HEK293 (cell line): ENCODE measurements around the gene RNF217.

Source experiments
- CTCF ChIA-PET: fragments of 350-600 bp; formaldehyde crosslinking; extraction: SDS; loops from one replicate; lab custom pipeline; 2021; ENCODE audit warnings: antibody characterized with exemption; lab: Yijun Ruan, JAX
- POLR2A ChIA-PET: fragments of 300-600 bp; formaldehyde crosslinking; extraction: SDS; loops from one replicate; lab custom pipeline; 2020; ENCODE audit warnings: antibody characterized with exemption, inconsistent platforms; lab: Yijun Ruan, JAX
- H3K27ac ChIP-seq: fragments of 200-500 bp; sonication (Bioruptor generic); 2 replicates; pipeline ENCODE4 v1.5.1; 2014; ENCODE audit warnings: low read depth, low read length, control low read depth, inconsistent platforms; ENCODE audit errors: extremely low read depth
- H3K36me3 ChIP-seq, 2 experiments: fragments of 200-500 bp in 1 of 2; sonication (Bioruptor generic) in 1 of 2; 1 replicate in 1 of 2; 2 replicates in 1 of 2; pipeline ENCODE4 v1.5.1; 2014 to 2017; ENCODE audit warnings: inconsistent platforms in 2 of 2, low read length in 2 of 2; ENCODE audit not compliant: control insufficient read depth in 2 of 2, insufficient read depth in 1 of 2
- H3K4me1 ChIP-seq: fragments of 200-500 bp; sonication (Bioruptor generic); 2 replicates; pipeline ENCODE4 v1.5.1; 2014; ENCODE audit warnings: mild to moderate bottlenecking, low read length, inconsistent platforms; ENCODE audit not compliant: control insufficient read depth, insufficient read depth
- H3K4me3 ChIP-seq: 2 replicates; pipeline ENCODE4 v1.5.1; 2011; ENCODE audit warnings: low read depth, mild to moderate bottlenecking, control low read depth, low read length, moderate library complexity
- H3K9me3 ChIP-seq: fragments of 200-500 bp; sonication (Bioruptor generic); 2 replicates; pipeline ENCODE4 v1.5.1; 2014; ENCODE audit warnings: low read depth, low read length, inconsistent platforms; ENCODE audit not compliant: control insufficient read depth, insufficient read depth
- FEZF1 ChIP-seq: fragments of 450-650 bp; formaldehyde crosslinking; IDR thresholded peaks from 2 replicates; pipeline ENCODE4 v1.5.1; 2016; ENCODE audit warnings: missing biosample characterization, missing genetic modification characterization
- GLI2 ChIP-seq: fragments of 450-650 bp; formaldehyde crosslinking; IDR thresholded peaks from 2 replicates; pipeline ENCODE4; 2017; ENCODE audit warnings: missing biosample characterization, missing genetic modification characterization, low read depth, borderline replicate concordance
- IKZF3 ChIP-seq: fragments of 450-650 bp; IDR thresholded peaks from 2 replicates; pipeline ENCODE4 v1.5.0; 2018; ENCODE audit warnings: missing biosample characterization, mild to moderate bottlenecking, missing genetic modification characterization, moderate library complexity
- KLF1 ChIP-seq: fragments of 450-650 bp; formaldehyde crosslinking; IDR thresholded peaks from 2 replicates; pipeline ENCODE4 v1.5.1; 2016; ENCODE audit warnings: missing biosample characterization, missing genetic modification characterization
- PRDM6 ChIP-seq: fragments of 450-650 bp; formaldehyde crosslinking; IDR thresholded peaks from 2 replicates; pipeline ENCODE4 v1.5.1; 2017; ENCODE audit warnings: missing biosample characterization, missing genetic modification characterization
- SCRT1 ChIP-seq: fragments of 450-650 bp; formaldehyde crosslinking; IDR thresholded peaks from 2 replicates; pipeline ENCODE4 v1.5.1; 2016; ENCODE audit warnings: missing biosample characterization, missing genetic modification characterization, borderline replicate concordance
- ZBTB11 ChIP-seq: fragments of 450-650 bp; formaldehyde crosslinking; conservative IDR thresholded peaks from 2 replicates; pipeline ENCODE4 v1.5.1; 2016; ENCODE audit warnings: low read depth, missing biosample characterization, missing genetic modification characterization
- ZBTB17 ChIP-seq: fragments of 450-650 bp; formaldehyde crosslinking; IDR thresholded peaks from 2 replicates; pipeline ENCODE4 v1.5.1; 2016; ENCODE audit warnings: missing biosample characterization, missing genetic modification characterization
- ZBTB8A ChIP-seq: fragments of 450-650 bp; formaldehyde crosslinking; IDR thresholded peaks from 2 replicates; pipeline ENCODE4 v1.5.1; 2016; ENCODE audit warnings: missing biosample characterization, missing genetic modification characterization
- ZFP37 ChIP-seq: fragments of 450-650 bp; formaldehyde crosslinking; IDR thresholded peaks from 2 replicates; pipeline ENCODE4 v1.5.1; 2016; ENCODE audit warnings: missing biosample characterization, missing genetic modification characterization
- ZNF132 ChIP-seq: fragments of 450-650 bp; formaldehyde crosslinking; IDR thresholded peaks from 2 replicates; pipeline ENCODE4 v1.5.1; 2017; ENCODE audit warnings: missing biosample characterization, missing genetic modification characterization, borderline replicate concordance
- ZNF133 ChIP-seq: fragments of 450-650 bp; formaldehyde crosslinking; IDR thresholded peaks from 2 replicates; pipeline ENCODE4 v1.5.1; 2016; ENCODE audit warnings: missing biosample characterization, missing genetic modification characterization
- ZNF16 ChIP-seq: fragments of 450-650 bp; formaldehyde crosslinking; IDR thresholded peaks from 2 replicates; pipeline ENCODE4 v1.5.1; 2016; ENCODE audit warnings: low read depth, missing biosample characterization, missing genetic modification characterization
- ZNF266 ChIP-seq: fragments of 450-650 bp; formaldehyde crosslinking; IDR thresholded peaks from 2 replicates; pipeline ENCODE4 v1.5.1; 2016; ENCODE audit warnings: missing biosample characterization, missing genetic modification characterization, low read depth
- ZNF292 ChIP-seq: fragments of 450-650 bp; formaldehyde crosslinking; IDR thresholded peaks from 2 replicates; pipeline ENCODE4 v1.5.1; 2016; ENCODE audit warnings: low read depth, missing biosample characterization, missing genetic modification characterization, borderline replicate concordance
- ZNF335 ChIP-seq: fragments of 450-650 bp; formaldehyde crosslinking; conservative IDR thresholded peaks from 2 replicates; pipeline ENCODE4 v1.5.1; 2016; ENCODE audit warnings: missing biosample characterization, missing genetic modification characterization
- ZNF37A ChIP-seq: fragments of 450-650 bp; IDR thresholded peaks from 2 replicates; pipeline ENCODE4 v1.5.1; 2018; ENCODE audit warnings: missing biosample characterization, missing genetic modification characterization
- ZNF394 ChIP-seq: fragments of 450-650 bp; formaldehyde crosslinking; IDR thresholded peaks from 2 replicates; pipeline ENCODE4 v1.5.1; 2016; ENCODE audit warnings: missing biosample characterization, missing genetic modification characterization, mild to moderate bottlenecking, moderate library complexity, borderline replicate concordance
- ZNF433 ChIP-seq: fragments of 450-650 bp; formaldehyde crosslinking; IDR thresholded peaks from 2 replicates; pipeline ENCODE4 v1.5.1; 2016; ENCODE audit warnings: missing biosample characterization, missing genetic modification characterization, low read depth
- ZNF510 ChIP-seq: fragments of 450-650 bp; formaldehyde crosslinking; IDR thresholded peaks from 2 replicates; pipeline ENCODE4 v1.5.1; 2018; ENCODE audit warnings: mild to moderate bottlenecking, missing genetic modification characterization, missing biosample characterization; ENCODE audit not compliant: insufficient replicate concordance
- ZNF514 ChIP-seq: fragments of 450-650 bp; formaldehyde crosslinking; IDR thresholded peaks from 2 replicates; pipeline ENCODE4 v1.5.1; 2016; ENCODE audit warnings: missing biosample characterization, missing genetic modification characterization
- ZNF558 ChIP-seq: fragments of 450-650 bp; formaldehyde crosslinking; IDR thresholded peaks from 2 replicates; pipeline ENCODE4 v1.5.1; 2016; ENCODE audit warnings: missing biosample characterization, missing genetic modification characterization
- ZNF561 ChIP-seq: fragments of 450-650 bp; IDR thresholded peaks from 2 replicates; pipeline ENCODE4 v1.5.1; 2018; ENCODE audit warnings: missing biosample characterization, missing genetic modification characterization, borderline replicate concordance
- ZNF571 ChIP-seq: fragments of 450-650 bp; formaldehyde crosslinking; IDR thresholded peaks from 2 replicates; pipeline ENCODE4 v1.5.0; 2017; ENCODE audit warnings: missing biosample characterization, missing genetic modification characterization
- ZNF623 ChIP-seq: fragments of 450-650 bp; formaldehyde crosslinking; IDR thresholded peaks from 2 replicates; pipeline ENCODE4 v1.5.1; 2016; ENCODE audit warnings: missing biosample characterization, missing genetic modification characterization
- ZNF626 ChIP-seq: fragments of 450-650 bp; sonication (Bioruptor Pico); formaldehyde crosslinking; IDR thresholded peaks from 2 replicates; pipeline ENCODE4 v1.5.1; 2018; ENCODE audit warnings: missing biosample characterization, missing genetic modification characterization, inconsistent platforms
- ZNF658 ChIP-seq: fragments of 450-650 bp; formaldehyde crosslinking; IDR thresholded peaks from 2 replicates; pipeline ENCODE4; 2016; ENCODE audit warnings: missing biosample characterization, missing genetic modification characterization
- ZNF660 ChIP-seq: fragments of 450-650 bp; IDR thresholded peaks from 2 replicates; pipeline ENCODE4 v1.5.1; 2018; ENCODE audit warnings: missing biosample characterization, mild to moderate bottlenecking, missing genetic modification characterization
- ZNF677 ChIP-seq: fragments of 450-650 bp; IDR thresholded peaks from 2 replicates; pipeline ENCODE4 v1.5.0; 2018; ENCODE audit warnings: missing biosample characterization, mild to moderate bottlenecking, missing genetic modification characterization, moderate library complexity
- ZNF692 ChIP-seq: fragments of 450-650 bp; formaldehyde crosslinking; IDR thresholded peaks from 2 replicates; pipeline ENCODE4 v1.5.1; 2016; ENCODE audit warnings: missing biosample characterization, missing genetic modification characterization
- ZNF776 ChIP-seq: fragments of 450-650 bp; formaldehyde crosslinking; IDR thresholded peaks from 2 replicates; pipeline ENCODE4 v1.5.0; 2017; ENCODE audit warnings: missing biosample characterization, missing genetic modification characterization, borderline replicate concordance
- ZNF792 ChIP-seq: fragments of 450-650 bp; formaldehyde crosslinking; IDR thresholded peaks from 2 replicates; pipeline ENCODE4 v1.5.1; 2016; ENCODE audit warnings: missing biosample characterization, missing genetic modification characterization
- ZNF843 ChIP-seq: fragments of 450-650 bp; formaldehyde crosslinking; IDR thresholded peaks from 2 replicates; pipeline ENCODE4 v1.5.1; 2016; ENCODE audit warnings: missing biosample characterization, missing genetic modification characterization
- ZSCAN30 ChIP-seq: fragments of 450-650 bp; IDR thresholded peaks from 2 replicates; pipeline ENCODE4 v1.5.1; 2018; ENCODE audit warnings: missing biosample characterization, mild to moderate bottlenecking, missing genetic modification characterization, moderate library complexity
- ZXDB ChIP-seq: fragments of 450-650 bp; formaldehyde crosslinking; IDR thresholded peaks from 2 replicates; pipeline ENCODE4 v1.5.1; 2016; ENCODE audit warnings: missing biosample characterization, missing genetic modification characterization

RNF217 gene

GRCh38 chr6:125104425-125104824 is 142.2 kb downstream of the RNF217 start:
- ChIA-PET CTCF (interaction anchor here (0.9 kb wide), 1 partner anchor 10 kb away, joined by 12 read pairs; no protein-coding TSS in a partner anchor), POLR2A (no interaction called here)
- H3K27ac ChIP-seq = no peak overlapping the region; the same call in 1 of the 2 replicates
- peak; percentile 59 for TF ChIP-seq ZBTB11 (tag by site-specific recombination)
- peak; percentile 85 for TF ChIP-seq ZSCAN30 (tag by site-specific recombination)
- TF ChIP-seq ZNF677 (tag by site-specific recombination) = no peak
- TF ChIP-seq ZNF843 (tag by site-specific recombination) = 0 out of 2 replicates have a peak, but pooled peaks have one; percentile 31
- no peak for TF ChIP-seq ZNF571 (tag by site-specific recombination)
- no peak for TF ChIP-seq ZNF626
- no peak for TF ChIP-seq ZNF132 (tag by site-specific recombination)
- no peak for TF ChIP-seq ZNF16 (tag by site-specific recombination)
- no peak for TF ChIP-seq ZNF792 (tag by site-specific recombination)
- TF ChIP-seq ZBTB17 (tag by site-specific recombination) = peak; percentile 79
- peak; percentile 61; the same call in 1 of the 2 replicates for TF ChIP-seq ZNF561 (tag by site-specific recombination)
- TF ChIP-seq ZBTB8A = 0 out of 2 replicates have a peak, but pooled peaks have one; percentile 42
- TF ChIP-seq ZNF776 (tag by site-specific recombination) = no peak
- no peak for TF ChIP-seq ZNF394
- no peak for TF ChIP-seq ZXDB (tag by site-specific recombination)
- peak; percentile 77 for TF ChIP-seq PRDM6
- TF ChIP-seq ZFP37 (tag by site-specific recombination) = no peak
- TF ChIP-seq ZNF335 (tag by site-specific recombination) = peak; percentile 28; the same call in 1 of the 2 replicates
- TF ChIP-seq ZNF433 (tag by site-specific recombination) = no peak
- TF ChIP-seq ZNF133 (tag by site-specific recombination) = 0 out of 2 replicates have a peak, but pooled peaks have one; percentile 9
- no peak for TF ChIP-seq ZNF292 (tag by site-specific recombination)
- peak; percentile 57 for TF ChIP-seq FEZF1 (tag by site-specific recombination)
- TF ChIP-seq ZNF266 (tag by site-specific recombination) = no peak
- 0 out of 2 replicates have a peak, but pooled peaks have one; percentile 53 for TF ChIP-seq ZNF660
- peak; percentile 70 for TF ChIP-seq IKZF3 (tag by site-specific recombination)
- no peak for TF ChIP-seq ZNF37A (tag by site-specific recombination)
- TF ChIP-seq ZNF623 (tag by site-specific recombination) = no peak
- no peak for TF ChIP-seq ZNF514 (tag by site-specific recombination)
- TF ChIP-seq ZNF692 = no peak
- TF ChIP-seq SCRT1 (tag by site-specific recombination) = no peak; the same call in 1 of the 2 replicates
- no peak for TF ChIP-seq ZNF510 (tag by site-specific recombination)
- TF ChIP-seq ZNF558 = 0 out of 2 replicates have a peak, but pooled peaks have one; percentile 18
- no peak for TF ChIP-seq KLF1
- no peak for TF ChIP-seq GLI2 (tag by site-specific recombination)
- no peak for TF ChIP-seq ZNF658 (tag by site-specific recombination)

More at GRCh38 chr6:125104425-125104824, 142.2 kb downstream of the RNF217 start:
- no peaks in the 10 kb centered on the region for H3K36me3 ChIP-seq
- no peaks in the 10 kb centered on the region for H3K4me1 ChIP-seq
- H3K4me3 ChIP-seq = no peak overlapping the region
- H3K9me3 ChIP-seq = no peaks in the 10 kb centered on the region
